ENCODE results near the gene ZG16.

The ZG16 gene

DNA sequence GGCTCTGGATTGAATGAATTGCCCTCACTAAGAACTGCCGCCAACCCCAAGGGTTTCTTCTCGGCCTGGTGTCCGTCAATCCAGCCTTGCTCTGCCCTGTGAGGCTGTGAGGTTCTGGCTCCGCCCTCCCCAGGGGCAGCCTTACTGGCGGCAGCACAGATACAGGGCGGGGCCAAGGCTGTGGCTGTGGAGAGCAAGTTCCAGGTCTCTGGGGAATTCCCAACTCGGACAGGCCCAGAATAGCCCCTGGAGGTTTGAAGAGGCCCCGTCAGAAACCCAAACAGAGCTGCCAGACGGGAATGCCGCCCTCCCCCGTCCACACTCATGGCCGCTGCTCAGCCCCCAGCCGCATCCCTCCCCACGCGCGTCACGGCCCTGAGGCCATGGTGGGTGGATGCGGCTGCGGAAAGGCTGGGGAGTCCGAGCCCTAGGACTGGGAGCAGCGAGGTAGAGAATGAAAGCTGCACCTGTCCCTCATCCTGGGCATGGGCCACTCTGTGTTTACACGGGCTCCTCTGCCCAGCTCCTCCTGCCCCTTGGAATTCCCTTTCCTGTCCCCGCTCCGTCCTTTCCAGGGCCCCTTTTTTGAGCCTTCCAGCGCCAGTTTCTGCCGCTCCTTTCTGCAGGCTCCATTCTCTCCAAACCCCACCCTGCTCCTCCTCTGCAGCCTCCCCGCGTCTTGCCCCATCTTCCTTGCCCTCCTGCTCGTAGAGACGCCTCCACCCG, 33.3 kb downstream of the ZG16 start:
- DNase-seq: peak; percentile 87

DNA sequence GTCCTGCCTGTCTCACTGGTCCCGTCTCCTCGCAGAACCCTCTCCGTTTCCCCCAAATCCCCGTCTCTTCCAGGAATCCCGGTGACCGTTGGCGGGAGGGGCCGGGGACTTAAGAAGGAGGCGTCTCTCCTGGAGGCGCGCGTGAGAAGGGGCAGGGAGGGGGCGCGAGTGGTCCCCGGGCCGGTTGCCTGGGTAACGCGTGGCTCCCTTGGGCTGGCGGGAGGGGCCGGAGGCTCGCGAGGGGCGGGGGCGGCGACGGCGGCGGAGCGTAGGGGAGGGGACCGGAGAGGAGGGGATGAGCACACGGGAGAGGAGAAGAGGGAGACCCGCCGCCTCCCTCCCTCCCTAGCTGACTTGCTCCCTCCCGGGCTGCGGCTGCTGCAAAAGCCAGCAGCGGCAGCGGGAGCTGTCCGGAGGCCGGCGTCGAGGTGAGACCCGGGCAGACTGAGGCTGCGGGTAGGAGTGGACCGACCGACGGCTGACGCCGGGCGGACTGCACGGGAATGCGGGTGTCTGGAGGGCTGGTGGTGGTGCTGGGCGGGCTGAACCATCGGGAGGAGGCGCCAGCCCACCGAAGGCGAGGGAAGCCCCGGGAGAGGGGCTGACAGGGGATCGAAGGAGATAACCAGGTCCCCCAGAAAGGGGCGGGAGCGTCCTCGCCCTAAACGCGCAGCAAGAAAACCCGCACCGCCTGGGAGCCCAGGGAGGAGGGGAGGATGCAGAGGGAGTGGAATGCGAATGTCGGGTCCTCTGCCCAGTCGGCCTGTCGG, 34.0 kb downstream of the ZG16 start, which contains the start of gene PRRT2:
PRRT2 (plus strand) TSS at position 298 of the 770 bp plus-strand sequence. CDS start 862 bp downstream, outside the sequence.
- peak; percentile 79 for DNase-seq

DNA sequence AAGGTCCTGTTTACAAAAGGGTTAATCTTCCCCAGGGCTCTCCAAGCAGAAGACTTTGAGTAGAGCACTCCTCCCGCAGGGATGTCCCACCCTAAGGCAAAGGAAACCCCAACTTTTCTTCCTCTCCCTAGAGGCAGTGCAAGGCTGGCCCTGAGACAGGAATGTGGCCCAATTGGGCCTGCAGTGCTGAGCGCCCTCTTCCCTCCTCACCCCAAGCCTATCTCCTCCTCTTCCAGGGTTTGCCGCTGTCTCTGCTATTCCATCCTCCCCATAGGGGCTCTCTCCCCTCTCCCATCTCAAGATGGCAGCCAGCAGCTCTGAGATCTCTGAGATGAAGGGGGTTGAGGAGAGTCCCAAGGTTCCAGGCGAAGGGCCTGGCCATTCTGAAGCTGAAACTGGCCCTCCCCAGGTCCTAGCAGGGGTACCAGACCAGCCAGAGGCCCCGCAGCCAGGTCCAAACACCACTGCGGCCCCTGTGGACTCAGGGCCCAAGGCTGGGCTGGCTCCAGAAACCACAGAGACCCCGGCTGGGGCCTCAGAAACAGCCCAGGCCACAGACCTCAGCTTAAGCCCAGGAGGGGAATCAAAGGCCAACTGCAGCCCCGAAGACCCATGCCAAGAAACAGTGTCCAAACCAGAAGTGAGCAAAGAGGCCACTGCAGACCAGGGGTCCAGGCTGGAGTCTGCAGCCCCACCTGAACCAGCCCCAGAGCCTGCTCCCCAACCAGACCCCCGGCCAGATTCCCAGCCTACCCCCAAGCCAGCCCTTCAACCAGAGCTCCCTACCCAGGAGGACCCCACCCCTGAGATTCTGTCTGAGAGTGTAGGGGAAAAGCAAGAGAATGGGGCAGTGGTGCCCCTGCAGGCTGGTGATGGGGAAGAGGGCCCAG, 34.9 kb downstream of the ZG16 start:
- no peak for DNase-seq

DNA sequence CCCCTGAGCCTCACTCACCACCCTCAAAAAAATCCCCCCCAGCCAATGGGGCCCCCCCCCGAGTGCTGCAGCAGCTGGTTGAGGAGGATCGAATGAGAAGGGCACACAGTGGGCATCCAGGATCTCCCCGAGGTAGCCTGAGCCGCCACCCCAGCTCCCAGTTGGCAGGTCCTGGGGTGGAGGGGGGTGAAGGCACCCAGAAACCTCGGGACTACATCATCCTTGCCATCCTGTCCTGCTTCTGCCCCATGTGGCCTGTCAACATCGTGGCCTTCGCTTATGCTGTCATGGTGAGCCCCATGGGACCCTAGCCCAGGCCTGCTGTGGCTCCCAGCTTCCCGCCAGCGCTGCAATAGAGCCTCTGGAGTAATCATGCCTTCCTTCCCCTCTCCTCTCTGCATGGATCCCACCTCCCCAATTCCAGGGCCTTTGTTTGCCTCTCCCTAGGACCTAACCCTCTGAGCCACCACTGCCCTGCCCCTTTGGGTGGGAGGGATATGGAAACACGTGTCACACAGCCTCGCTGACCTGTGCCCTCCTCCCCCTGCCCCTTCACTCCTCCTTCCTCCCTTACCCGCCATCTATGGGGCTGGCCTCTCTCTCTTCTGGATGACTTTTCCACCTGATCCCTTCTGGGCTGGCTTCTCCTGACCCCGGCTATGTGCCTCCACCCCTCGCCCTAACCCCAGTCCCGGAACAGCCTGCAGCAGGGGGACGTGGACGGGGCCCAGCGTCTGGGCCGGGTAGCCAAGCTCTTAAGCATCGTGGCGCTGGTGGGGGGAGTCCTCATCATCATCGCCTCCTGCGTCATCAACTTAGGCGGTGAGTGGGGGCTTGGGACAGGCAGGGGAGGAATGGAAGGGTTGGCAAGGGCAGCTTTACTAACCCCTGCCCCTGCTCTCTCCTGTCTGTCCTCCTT, 35.8 kb downstream of the ZG16 start:
- DNase-seq: no peak

DNA sequence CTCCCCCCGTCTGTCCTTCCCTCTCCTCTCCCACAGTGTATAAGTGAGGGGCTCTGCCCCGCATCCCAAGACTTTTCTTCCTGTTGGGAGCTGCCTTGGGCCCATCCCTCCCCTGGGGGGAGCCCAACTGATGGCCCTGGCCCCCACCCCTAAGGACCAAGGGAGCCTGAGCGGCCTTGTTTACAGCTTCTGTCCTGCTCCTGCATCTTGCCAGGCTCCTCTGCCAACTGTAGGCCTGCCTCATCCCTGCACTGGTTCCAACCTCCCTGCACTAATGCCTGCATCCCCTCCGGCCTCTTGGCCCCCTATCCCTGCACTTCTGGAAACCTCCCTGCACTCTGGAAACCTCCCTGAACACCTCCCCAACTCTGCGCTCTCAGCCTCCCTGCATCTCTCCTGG, 36.5 kb downstream of the ZG16 start:
- no peak for DNase-seq

DNA sequence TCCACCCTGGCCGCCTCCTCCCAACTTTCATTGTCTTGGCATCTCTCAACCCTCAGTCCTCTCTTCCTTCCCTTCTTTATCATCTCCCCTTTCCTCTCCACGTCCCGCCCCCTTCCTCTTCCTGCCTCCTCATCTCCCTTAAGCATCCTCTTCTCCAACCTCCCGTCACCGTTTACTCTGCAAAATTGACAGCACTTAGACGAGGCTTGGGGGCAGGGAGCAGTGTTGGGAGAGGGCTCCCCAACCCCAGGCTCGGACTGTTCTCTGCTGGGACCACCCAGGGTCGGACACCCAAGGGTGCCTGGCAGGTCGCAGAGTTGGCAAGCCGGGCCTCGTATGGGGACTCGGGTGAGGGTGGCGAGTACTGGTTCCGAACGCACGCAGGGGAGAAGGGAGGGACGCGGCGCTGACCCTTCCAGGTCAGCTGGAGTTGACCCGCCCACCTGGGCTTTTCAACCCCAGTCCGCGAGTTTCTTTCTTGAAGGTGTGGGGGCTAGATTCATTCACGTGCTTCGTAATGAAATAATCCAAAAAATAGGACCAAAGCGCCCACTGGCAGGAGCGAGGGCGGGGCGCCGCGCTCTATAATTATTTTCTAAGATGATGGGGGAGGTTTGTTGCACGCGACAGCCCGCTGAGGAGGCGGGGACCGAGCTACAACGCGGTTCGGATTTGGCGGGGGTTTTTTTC, 37.1 kb downstream of the ZG16 start:
- DNase-seq: peak; percentile 76

DNA sequence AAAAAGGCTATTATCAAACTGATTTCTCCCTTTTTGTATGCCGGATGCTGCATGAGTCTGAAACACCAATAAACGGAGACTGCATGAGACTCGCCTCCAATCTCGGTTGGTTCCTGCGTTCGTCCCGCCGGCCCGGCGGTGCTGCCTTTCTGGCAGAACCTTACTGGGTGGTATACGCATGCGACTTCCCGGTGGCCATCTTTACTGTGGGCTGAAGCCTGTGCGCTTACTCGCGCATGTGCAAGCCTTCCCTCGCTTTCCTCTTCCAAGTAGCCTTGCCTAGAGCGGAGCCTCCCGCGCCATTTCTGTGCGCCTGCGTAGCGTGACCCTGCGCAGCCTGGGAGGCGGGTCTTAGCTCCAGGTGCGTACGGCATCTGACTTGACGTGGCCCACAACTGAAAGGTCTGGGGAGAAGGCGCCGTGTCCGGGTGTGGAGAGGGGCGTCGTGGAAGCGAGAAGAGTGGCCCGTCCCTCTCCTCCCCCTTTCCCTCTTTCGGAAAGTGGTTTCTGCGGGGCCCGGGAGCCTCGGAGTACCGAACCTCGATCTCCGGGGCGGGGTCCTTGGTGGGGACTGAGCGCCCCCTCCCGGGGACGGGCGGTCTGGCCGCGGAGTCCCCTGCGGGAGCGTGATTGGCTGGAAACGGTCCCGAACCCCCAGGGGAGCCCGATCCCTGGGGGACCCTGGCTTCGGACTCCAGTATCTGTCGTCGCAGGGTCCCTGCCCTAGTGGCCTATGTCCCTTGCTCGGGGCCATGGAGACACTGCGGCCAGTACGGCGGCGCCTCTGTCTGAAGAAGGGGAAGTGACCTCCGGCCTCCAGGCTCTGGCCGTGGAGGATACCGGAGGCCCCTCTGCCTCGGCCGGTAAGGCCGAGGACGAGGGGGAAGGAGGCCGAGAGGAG, 38.0 kb downstream of the ZG16 start, which contains the start of gene PAGR1:
PAGR1 (plus strand) TSS at position 360 of the 901 bp plus-strand sequence; CDS start at position 734, 374 bp downstream.
- DNase-seq: peak; percentile 98

DNA sequence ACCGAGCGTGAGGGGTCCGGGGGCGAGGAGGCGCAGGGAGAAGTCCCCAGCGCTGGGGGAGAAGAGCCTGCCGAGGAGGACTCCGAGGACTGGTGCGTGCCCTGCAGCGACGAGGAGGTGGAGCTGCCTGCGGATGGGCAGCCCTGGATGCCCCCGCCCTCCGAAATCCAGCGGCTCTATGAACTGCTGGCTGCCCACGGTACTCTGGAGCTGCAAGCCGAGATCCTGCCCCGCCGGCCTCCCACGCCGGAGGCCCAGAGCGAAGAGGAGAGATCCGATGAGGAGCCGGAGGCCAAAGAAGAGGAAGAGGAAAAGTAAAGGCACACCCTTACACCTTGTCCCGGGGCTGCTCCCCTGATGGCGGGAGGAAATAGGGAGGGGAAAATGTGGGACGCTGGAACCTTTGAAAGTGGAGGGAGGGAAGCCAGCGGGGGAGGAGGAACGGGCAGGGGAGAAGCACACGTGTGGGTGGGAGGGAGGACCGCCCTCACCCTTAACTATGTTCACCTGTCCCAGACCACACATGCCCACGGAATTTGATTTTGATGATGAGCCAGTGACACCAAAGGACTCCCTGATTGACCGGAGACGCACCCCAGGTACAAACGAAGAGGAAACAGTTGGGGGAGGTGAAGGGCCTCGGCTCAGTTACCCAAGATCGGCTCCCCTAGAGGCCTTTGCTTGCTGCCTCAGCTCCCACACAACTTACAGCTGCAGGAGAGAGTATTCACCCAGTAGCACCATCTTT, 38.8 kb downstream of the ZG16 start:
- DNase-seq: peak; percentile 84

DNA sequence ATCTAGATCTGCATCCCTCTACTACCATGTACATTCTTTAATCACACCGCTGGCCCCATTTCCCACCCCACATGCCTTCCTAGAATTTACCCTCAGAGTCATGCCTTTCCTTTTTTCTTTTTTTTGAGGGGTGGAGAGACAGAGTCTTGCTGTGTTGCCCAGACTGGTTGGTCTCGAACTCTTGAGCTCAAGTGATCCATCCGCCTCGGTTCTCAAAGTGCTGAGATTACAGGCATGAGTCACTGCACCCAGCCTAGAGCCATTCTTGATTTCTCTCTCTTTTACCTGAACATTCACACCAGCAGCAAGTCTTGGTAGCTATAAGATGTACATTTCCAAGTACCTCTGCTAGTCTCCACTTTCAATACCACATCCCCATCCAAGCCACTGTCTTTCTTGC, 40.0 kb downstream of the ZG16 start:
- no peak for DNase-seq

DNA sequence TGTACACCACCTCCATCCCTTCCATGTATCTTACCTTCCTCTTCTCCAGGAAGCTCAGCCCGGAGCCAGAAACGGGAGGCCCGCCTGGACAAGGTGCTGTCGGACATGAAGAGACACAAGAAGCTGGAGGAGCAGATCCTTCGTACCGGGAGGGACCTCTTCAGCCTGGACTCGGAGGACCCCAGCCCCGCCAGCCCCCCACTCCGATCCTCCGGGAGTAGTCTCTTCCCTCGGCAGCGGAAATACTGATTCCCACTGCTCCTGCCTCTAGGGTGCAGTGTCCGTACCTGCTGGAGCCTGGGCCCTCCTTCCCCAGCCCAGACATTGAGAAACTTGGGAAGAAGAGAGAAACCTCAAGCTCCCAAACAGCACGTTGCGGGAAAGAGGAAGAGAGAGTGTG, 41.5 kb downstream of the ZG16 start:
- no peak for DNase-seq

DNA sequence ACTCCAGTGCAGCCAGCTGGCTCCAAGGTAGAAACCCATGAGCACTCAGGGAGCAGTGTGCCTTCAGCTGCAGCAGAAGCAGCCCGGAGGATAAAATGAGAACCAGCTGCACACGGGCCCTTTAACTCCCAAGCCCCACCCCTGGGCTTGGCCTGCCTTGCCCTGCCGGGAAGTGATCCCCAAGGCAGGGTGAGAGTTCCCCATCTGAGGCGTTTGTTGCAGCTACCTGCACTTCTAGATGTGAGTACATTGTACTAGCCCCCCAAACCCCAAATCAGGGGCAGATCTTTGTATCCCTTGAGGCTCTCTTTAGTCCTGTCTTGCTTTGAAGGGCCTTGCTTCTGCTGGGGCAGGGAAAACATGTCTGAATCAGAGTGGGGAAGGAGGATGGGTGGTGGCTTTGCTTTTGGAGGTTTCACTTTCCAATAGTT, 42.2 kb downstream of the ZG16 start, which contains the start of gene MVP:
MVP (plus strand) TSS at position 192 of the 431 bp plus-strand sequence. CDS start 10,088 bp downstream, outside the sequence.
- DNase-seq: peak; percentile 83

DNA sequence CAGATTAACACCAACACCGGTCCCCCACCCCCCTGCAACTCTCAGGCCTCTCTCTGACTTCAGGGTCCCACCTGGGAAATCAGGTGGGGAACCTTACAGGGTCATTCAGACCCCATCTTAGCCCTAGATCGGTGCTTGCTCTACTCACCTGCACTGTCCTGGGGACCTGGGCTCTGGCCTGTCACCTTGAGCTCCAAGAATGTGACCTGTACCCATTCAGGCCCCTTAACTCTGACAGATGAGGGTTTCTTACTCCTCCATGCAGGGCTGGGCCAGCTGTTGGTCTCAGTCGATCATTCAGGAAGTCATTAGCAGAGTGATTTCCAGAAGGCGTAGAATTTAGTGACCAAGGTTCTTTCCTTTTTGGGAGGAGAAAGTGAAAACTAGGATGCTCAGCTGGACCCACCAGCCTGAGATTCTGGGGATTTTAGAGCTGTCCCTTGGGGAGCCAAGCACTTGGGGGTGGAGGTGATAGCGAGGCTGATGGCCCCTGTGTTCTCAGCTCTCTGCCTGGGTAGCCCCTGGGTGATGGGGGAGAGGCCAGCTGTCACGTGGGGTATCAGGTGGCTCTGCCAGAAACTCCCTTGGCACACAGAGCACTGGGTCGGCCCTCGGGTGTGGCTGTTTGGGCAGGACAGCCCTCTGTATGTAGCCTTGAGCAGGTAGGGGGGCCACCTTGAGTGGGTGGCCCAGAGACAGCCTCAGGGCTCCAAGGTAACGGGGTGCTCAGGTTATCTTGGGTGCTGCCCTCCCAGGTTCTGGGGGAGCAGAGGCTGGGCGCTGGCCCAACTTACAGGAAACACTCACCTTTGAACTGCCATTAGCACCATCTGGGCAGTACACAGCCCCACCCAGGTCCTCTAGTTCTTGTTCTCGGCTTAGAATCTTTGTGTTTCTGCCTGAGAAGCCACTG, 42.9 kb downstream of the ZG16 start:
- DNase-seq: peak; percentile 74

DNA sequence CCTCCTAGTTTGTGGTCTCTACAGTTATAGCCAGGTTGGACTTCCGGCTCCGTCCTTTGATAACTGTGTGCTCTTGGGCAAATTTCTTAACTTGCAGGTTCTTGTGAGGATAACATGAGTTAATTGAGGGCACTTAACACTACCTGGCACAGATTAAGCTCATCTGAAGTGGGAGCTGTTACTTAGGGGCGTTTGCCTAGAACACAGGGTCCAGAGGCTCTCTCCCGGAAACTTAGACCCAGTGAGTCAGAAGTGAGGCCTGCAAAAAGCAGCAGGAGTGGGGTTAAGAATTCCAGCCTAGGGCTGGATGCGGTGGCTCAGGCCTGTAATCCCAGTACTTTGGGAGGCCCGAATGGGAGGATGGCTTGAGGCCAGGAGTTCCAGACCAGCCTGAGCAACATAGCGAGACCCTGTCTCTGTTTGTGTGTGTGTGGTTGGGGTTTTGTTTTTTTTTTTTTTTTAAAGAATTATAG, 43.6 kb downstream of the ZG16 start:
- no peak for DNase-seq

DNA sequence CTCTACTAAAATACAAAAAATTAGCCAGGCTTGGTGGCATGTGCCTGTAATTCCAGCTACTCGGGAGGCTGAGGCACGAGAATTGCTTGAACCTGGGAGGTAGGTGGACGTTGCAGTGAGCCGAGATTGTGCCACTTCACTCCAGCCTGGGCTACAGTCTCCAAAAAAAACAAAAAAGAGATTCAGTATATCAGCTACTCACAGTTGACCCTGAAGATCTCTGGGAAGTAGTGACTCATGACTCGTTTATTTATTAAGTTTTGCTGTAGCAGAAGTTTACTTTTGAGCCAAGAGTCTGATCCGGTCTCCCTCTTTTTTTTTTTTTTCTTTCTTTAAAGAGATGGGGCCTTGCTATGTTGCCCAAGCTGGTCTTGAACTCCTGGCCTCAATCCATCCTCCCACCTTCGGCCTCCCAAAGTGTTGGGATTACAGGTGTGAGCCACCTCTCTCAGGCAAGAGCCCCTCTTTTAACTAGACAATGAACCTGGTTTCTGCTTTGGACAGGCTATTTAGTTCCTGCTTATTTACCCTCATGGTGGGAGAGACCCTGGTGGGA, 46.6 kb downstream of the ZG16 start:
- DNase-seq: no peak

DNA sequence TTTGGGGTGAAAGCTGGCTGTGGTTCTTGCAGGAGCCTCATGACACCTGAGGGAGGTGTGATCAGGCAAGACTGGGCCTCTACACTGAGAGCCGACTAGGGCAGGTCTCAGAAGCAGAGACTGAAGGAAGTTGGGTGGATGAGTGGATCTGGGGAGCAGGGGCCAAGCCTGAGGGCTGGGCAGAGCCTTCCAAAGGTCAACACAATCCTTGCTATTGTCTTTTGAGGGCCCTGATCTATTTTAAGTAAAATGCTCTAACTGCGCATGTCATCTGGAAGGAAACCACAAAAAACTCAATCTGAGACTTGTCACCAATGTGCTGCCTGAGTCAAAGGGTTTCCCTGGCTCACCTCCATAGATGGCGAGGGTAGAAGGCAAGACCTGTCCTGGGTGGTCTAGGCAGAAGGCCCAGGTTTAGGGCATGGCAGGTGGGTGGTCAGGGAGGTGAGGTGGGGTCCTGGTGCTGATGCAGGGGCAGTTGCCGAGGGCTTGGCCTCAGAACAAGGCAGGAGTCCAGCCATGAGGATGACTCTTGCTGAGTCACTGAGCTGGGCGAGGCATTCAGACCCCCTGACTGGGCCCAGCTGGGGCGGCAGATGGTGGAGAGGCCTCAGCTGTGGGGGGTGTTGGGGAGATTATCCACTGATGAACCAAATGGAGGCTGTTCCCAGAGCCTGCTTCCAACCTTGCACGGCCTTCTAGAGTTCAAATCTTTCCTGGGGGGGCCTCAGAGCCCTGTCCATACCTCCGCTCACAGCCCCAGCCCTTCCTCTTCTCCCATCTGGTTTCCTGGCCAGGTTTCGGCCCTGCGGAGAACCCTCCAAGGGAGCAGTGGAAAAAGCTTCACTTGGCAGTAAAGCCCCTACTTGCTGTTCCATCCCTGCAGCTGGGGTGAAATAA, 47.3 kb downstream of the ZG16 start:
- peak; percentile 73 for DNase-seq

DNA sequence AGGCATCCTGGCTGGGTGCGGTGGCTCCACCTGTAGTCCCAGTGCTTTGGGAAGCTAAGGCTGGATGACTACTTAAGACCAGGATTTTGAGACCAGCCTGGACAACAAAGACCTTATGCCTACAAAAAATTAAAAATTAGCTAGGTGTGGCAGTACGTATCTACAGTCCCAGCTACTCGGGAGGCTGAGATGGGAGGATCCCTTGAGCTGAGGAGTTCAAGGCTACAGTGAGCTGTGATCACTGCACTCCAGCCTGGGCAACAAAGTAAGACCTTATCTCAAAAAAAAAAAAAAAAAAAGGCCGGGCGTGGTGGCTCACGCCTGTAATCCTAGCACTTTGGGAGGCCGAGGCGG, 48.3 kb downstream of the ZG16 start:
- DNase-seq: no peak

DNA sequence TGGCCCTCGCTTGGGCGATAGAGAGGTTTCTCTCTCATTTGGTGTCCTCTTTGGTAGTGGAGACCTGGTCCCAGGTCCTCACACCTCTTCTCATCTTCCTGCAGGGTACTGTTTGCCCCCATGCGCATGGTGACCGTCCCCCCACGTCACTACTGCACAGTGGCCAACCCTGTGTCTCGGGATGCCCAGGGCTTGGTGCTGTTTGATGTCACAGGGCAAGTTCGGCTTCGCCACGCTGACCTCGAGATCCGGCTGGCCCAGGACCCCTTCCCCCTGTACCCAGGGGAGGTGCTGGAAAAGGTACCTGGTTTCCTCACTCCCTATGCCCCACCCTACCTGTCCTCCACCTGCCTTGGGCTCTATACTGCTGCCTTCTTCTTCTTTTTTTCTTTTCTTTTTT, 52.7 kb downstream of the ZG16 start:
- DNase-seq: no peak

All from activated CD8-positive, alpha-beta memory T cell treated with anti-CD3 and anti-CD28 coated beads, Interleukin-2, amount 50 U/mL, for 48 hours (primary cell).